NK-92 (cell line): ENCODE results near the gene RGS18.
"Not testable (repeated sequence)": the region's sequence is repeated elsewhere in the genome, so short reads cannot be mapped to it uniquely, and the experiment has no call there.

Experiments used
- DNase-seq: peaks from one replicate; lab custom pipeline; 2025; ENCODE audit not compliant: unreplicated experiment; lab: John Stamatoyannopoulos, UW

Gene RGS18

DNA sequence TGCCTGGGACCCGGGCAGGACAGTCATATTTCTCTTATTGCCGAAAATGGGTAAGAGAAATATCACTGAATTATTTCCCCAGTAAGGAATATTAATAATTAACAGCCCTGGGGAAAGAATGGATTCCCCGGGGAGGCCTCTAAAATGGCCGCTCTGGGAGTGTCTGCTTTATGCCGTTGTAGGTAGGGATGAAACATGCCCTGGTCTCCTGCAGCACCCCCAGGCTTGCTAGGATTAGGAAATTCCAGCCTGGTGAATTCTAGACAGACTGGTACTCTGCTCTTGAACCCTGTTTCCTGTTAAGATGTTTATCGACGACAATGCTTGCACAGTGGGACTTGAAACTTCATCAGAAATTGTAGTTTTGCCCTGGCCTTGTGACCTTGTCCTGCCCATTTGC lies 6.7 kb downstream of the RGS18 start:
- not testable (repeated sequence) for DNase-seq

DNA sequence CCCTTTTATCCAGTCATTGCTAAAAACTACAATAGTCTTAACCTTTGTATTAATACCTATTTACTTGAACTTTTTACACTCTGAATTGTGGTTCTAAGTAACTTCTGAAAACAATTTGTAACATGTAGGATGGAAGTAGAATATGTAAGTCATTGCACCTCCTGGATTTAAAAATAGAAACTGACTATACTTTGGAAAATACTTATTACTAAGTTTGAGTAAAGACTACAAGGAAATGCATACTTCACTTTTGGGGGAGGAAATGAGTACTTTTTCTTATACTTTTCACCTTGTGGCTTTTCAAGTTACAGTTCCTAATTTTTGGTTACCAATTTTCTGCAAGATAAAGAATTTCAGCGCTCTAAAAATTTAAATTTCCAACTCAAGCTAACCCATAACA lies 8.7 kb downstream of the RGS18 start:
- DNase-seq = no peak

- DNase-seq = no peak
These were observed 9.8 kb downstream of the RGS18 start for GRCh38 chr1:192167911-192168700.

DNA sequence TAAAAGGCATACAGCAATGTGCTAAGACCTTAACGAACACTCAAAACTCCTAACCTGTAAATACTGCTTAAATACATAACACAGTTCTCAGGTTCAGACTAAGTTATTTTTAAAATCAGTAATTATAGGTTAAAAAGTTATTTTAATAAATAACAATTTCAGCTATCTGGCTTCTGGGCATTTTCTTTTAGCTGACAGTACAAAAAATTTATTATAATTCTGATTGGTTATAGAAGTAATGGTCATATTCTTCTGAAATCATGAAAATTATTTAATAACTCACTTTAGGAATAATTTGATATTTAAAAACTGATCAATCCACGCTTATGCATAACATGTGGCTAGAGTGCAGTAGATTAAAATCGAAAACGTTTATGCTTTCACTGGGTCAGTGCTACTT lies 10.7 kb downstream of the RGS18 start:
- no peak for DNase-seq

- DNase-seq = no peak
These were observed 12.1 kb downstream of the RGS18 start for GRCh38 chr1:192170196-192170984.

- no peak for DNase-seq
These were observed 12.9 kb downstream of the RGS18 start for GRCh38 chr1:192171123-192171522.

- DNase-seq = no peak
These were observed 17.7 kb downstream of the RGS18 start for GRCh38 chr1:192175971-192176370.

DNA sequence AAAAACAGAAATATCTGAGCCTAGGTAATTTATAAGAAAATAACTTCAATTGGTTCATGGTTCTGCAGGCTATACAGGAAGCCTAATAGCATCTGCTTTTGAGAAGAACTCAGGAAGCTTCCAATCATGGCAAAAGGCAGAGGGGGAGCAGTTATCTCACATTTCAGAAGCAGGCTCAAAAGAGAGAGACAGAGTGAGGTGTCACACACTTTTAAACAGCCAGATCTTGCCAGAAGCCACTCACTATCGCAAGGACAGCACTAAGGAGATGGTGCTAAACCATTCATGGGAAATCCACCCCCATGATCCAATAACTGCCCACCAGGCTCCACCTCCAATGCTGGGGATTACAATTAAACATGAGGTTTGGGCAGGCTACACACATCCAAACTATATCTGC lies 25.5 kb downstream of the RGS18 start:
- no peak for DNase-seq

DNA sequence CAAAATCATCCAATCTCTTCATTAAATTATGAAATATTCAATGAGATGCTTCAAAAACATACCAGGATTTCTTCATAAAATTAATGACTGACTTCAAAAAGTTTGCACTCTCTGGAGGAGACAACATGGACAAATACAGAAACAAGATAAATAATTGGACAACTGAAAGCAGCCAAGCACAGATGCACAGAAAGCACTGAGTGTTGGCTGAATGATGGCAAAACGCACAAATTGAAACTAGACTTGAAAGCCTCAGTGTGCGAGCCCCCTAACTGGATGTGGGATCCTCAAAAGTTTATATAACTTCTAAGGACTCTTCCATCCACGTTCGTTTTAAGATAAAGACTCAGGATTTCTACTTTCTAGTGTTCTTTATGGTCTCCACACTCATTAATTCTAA lies 27.9 kb downstream of the RGS18 start:
- DNase-seq = no peak

DNA sequence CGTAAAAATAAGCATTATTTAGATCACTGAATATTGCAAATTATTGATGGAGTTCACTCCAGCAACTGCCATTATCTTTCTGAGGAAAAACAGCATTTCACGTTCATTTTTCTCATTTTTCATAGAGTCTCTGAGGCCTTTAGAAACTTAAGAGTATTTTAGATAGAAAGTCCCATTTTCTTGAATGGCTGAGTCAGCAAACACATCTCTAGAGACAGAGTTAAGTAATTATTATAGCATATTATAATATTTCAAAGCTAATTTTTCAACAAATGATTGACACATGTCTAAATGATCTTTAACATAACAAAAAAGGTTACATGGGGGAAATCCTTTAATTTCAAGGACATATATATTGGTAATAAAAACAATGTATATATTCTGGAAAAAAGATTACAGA lies 31.8 kb downstream of the RGS18 start:
- no peak for DNase-seq

DNA sequence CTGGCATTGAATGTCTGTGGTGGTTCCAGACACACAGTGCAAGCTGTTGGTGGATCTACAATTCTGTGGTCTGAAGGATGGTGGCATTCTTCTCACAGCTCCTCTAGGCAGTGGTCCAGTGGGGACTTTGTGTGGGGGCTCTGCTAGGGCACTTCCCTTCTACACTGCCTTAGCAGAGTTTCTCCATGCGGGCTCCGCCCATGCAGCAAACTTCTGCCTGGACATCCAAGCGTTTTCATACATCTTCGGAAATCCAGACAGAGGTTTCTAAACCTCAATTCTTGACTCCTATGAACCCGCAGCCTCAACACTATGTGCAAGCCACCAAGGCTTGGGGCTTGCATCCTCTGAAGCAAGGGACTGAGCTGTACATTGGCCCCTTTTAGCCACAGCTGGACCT lies 43.0 kb downstream of the RGS18 start:
- no peak for DNase-seq

DNA sequence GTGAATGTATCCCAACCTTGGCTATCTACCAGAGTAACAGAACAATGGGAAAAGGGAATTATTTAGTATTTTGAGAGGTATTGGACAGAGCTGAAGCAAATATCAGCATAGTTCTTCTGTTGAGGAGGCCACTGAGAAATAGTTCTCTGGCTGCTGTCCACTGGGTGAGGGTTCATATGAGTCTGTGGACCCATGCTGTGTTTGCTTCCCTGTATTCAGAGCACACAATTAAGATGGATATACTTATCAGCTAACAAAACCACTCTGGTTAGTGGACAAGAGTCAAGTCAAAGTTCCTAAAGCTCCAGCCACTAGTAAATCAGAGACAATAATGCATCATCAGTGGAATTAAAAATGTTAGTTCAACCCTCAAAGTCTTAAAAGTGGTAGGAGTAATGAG lies 66.1 kb downstream of the RGS18 start:
- DNase-seq = no peak

GRCh38 chr1:192224846-192225245 lies 66.6 kb downstream of the RGS18 start:
- no peak for DNase-seq

GRCh38 chr1:192225266-192225665 lies 67.0 kb downstream of the RGS18 start:
- DNase-seq = no peak

GRCh38 chr1:192225703-192226102 lies 67.4 kb downstream of the RGS18 start:
- no peak for DNase-seq

- no peak for DNase-seq
These were observed 69.1 kb downstream of the RGS18 start for GRCh38 chr1:192227330-192227729.

GRCh38 chr1:192227980-192228379 lies 69.7 kb downstream of the RGS18 start:
- not testable (repeated sequence) for DNase-seq

DNA sequence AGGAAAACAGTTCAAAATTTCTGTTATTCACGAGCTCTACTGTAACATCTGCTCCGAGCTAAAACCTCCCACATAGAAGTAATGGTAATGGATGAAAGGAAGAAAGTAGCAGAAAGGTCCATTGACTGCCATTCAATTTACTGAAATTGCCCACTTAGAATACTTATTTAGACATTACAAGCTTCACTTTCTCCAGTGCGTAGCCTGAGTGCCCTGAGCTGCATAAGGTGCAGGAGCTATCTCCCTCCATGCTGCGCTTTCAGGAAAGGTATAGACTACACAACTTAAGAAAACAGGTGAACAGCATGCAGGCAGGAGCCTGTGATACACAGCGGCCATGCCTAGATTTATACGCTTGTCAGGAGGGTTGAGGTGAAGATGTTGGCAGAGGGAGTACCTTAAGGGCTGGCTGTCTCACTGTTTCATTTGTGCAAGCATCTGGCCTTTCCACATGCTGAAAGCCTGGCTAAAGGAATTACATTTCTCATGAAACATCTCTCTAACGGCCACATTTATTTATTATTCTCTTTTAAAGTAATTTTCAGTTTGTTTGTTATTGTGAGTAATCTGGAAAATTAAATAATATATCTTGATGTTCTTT lies 74.7 kb downstream of the RGS18 start:
- no peak for DNase-seq

DNA sequence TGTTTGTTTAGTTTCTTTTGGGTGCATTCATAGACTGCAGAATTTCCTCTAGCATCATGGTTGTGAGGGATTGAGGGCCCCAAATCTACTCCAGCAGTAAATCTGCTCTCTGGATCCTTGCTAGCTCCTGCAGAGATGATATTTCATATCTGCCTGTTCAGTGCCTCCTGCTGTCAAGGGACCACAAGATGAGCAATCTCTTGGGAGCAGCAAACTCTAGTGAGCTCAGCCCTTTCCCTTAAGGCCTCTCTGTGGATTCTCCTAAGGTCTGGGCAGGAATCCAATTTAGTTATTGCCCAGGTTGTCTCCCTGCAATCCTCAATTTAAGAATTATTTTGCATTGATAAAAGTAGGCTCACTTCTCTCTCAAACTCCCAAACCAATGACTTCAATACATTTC lies 76.9 kb downstream of the RGS18 start:
- DNase-seq = no peak
